T-helper 1 cell (primary cell): ENCODE measurements around the gene HTRA3.

ENCODE experiments used
- DNase-seq, 5 donors: peaks; one replicate each; pipeline ENCODE4 v3.0.0-alpha.2; 2012 to 2020

HTRA3 gene

GRCh38 chr4:8270418-8270771 lies 841 bp downstream of the HTRA3 start:
- DNase-seq: no peak

DNA sequence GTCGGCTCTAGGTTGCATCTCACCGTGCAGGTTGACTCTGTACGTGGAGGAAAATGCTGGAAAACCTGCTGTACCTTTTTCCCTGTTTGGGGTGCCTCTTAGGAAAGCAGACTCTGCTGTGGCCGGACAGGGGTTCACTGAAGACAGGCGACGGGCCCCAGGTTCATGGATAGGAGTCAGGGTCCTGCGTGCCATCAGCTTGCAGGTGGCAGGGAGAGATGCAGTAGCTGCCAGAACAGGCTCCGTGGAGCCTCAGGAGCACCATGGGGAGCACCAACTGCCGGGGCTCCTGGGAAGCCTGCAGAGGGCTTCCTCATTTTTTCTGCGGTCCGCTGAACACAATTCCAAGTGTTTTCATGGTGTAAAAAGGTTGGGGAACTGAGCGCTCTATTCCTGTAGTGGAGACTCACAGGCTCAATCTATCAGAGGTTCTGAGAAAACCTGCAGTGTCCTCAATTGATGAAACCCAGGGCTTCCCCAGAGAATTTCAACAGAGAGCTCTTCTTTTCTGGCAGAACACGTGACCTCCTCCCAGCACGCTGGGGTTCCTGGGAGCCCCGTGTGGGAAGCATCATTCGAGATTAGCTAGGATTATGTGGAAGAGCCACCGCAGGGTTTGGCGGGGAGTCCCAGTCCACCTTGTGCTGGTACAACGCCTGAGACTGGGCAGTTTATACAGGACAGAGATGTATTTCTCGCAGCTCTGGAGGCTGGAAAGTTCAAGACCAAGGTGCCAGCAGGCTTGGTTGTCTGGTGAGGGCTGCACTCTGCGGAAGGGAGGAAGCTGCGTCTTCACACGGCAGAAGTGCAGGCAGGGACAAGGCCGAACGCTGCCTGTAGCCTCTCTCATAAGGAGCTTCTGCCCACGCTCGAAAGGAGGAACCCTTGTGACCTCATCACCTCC lies 1.6 kb downstream of the HTRA3 start:
- DNase-seq: no peak

GRCh38 chr4:8271821-8272220 lies 2.3 kb downstream of the HTRA3 start:
- DNase-seq: no peak

GRCh38 chr4:8272472-8273428 lies 3.2 kb downstream of the HTRA3 start:
- DNase-seq: no peak

- DNase-seq: no peak
Observed at GRCh38 chr4:8273450-8273849, 3.9 kb downstream of the HTRA3 start.

DNA sequence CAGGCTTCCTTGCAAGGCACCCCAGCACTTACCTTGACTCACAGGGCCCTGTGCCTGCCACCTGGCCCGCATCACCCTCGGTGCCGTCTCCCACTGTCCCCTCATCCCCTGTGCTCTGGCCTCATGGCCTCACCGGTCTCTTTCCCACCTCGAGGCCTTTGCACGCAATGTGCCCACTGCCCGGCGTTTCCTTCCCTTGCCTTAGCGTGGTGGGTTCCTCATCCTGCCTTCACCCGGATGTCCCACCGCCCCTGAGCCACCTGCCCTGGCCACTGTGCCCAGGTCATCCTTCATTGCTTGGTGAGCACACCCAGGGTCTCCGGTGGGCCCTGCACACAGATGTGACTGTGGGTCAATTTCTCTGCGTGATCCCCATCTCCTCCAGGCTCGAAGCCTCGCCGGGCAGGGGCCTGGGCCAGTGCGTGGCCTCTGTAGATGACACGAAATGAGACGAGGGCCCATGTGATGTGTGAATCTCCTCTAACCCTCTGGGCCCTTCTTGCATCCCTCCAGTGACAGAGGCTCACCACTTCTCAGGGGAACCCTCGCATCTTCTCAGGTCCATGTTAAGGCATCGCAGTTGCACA lies 4.6 kb downstream of the HTRA3 start:
- no peak for DNase-seq

DNA sequence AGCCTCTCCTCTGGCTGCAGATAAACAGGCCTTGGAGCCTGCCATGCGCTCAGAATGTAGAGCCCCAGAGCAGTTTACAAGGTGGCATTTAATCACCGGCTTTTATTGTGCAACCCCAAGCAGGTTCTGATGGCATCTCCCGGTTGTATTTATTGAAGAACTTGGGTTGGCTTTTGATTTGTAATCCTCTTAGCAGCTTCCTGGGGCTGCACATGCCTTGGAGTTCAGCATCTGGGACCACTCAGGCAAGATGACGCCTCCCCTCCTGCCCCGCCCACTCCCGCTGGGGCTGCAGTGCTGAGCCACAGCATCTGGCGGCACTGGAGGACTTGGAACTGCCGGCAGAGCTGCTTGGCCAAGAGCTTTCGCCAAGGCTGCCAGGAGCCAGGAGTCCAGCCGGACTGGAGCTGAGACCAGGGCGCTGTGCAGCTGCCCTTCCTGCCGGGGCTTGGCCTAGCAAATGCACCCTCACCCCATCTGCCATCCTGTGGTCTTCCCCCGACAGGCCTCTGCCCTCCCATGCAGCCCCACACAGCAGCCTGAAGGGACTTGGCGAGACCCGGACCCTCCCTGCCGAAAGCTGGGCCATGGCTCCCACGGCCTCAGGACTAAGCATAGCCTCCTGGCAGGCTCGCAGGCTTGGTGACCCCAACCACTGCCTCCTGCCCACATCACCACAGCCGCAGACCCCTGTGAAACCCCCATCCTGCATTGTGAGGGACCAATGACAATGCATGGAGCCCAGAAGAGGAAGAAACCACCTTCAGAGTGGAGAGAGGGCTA lies 5.4 kb downstream of the HTRA3 start:
- DNase-seq: no peak

DNA sequence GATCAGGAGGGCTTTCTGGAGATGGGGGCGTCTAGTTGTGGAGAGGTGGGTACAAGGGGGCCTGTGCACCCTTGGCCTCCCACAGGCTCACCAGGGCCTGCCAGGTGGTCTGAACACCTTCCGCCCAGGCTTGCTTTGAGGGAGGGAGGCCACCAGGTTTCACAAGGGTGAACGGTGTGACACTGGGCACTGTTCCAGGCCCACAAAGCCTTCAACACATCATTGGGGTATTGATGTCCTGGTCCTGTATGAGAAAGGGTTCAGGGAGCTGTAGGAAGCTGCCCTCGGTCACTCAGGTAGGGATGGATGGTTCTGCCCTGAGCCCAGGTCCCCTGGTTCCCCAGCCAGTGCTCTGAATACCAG lies 6.0 kb downstream of the HTRA3 start:
- DNase-seq: no peak

DNA sequence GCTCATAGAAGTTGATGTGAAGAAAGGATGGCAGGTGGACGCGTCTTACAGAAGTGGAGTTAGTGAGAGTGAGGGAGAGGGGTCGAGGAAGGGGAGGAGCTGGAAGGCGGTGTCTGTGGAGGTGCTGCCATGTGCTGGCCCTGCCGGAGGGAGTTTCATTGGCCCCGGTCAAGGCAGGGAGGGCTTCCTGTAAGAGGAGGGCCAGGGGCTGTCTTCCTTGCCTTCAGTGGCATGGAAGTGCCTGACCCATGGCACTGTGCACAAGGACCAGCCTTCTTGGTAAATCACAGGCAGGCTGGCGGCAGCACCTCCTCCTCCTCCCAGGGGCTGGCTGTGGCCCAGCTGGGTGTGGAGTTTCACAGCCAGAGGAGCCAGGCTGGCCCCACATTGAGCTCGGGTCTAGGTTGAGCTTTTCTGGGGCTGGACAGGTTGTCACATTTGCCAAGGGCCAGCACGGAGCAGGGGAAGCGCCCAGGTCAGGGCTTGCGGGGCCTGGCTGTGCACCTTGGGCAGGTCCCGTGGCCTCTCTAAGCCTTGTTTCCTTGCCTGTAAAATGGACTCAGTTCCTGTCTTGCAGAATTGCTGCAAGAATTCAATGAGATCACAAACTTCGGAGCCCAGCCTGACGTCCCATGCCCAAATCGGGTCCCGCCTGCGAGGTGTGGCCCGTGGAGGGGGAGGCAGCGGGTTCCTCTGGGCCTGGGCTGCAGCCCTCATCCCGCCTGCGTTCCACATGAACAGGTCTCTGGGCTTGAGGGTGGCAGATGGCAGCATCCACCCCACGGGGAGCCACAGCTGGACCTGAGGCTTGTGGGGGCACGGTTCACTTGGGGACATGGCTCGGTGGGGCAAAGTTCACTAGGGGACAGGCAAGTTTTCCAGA lies 7.0 kb downstream of the HTRA3 start:
- no peak for DNase-seq

DNA sequence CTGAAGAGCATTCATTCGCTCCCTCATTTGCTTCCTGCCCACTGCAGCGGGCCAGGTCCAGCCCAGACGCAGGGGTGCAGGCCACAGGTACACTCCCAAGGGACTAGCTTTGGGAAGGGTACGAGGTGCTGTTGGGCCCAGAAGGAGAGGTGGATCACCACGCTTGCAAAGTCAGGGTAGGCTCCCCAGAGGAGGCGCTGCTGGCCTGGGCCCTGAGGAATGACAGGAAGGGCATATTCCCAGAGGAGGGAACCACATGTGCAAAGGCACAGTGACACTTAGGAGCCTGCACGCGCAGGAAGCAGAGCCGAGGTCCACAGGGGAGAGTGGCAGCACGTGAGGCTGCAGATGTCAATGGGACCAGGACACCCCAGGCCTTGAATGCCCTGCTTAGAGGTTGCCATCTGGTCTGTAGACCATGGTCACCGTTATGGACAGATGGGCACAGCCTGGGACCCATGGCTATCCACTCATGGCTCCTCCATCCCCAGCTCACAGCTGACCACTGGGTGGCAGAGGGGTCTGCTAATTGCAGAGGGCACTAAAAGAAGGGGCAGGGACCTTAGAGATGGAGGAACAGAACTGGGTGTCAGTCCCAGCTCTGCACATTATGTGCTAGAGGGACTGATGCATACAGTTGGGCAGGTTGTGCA lies 7.9 kb downstream of the HTRA3 start:
- DNase-seq: no peak

DNA sequence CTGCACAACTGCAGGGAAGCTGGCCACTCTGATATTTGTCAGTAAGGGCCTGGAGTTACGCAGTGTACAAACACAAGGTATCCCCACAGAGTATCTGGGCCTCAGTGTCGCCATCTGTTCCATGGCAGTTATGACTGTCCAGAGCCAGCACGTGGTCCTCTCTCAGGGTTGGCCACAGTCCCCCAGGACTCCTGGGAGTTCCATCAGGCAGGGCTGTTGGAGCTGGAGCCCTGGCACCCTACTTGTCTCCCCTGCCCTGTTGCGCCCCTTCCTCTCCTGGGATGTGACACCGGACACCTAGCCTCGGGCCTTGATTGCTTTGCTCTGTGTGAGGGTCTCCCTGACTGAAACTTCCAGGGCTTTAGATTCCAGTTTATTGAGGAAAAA lies 8.4 kb downstream of the HTRA3 start:
- no peak for DNase-seq

DNA sequence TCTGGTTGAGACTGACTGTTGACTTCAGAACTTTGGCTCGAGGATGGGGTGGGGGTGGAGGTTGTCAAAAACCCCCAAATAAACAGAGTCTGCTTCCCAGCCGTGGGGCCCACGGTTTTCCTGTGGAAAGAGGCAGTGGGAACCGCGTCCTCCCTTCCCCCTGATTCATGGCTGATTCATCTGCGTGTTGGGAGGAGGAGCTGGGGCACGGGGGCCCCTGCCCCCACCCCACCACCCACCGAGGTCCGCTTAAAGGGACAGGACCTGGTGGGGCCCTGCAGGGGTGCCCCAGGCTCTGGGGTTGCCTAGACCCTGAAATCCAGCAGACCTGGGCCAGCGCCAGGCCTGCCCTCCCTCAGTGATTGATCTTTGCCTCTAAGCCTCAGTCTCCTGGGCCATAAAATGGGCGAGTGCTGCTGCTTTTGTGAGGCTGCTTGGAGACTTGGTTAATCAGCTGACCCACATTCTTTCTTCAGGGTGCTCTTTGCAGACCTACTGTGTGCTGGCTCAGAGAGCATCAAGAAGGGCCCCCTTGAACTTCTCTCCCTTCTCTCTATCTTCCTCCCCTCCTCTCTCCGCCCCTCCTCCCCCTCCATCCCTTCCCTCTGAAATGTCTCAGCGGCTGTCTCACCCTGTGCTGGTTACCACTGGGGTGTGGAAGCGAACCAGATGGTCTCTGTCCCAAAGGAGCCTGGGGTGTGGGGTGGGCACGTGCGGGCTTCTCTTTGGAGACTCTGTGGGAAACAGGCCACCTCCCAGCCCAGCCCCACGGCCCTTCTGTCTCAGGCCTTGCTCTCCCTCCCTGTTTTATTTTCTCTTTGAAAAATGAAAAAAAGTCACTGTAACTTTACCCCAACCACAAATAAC lies 9.1 kb downstream of the HTRA3 start:
- no peak for DNase-seq

GRCh38 chr4:8279321-8280157 lies 10.0 kb downstream of the HTRA3 start:
- no peak for DNase-seq

GRCh38 chr4:8280158-8280875 lies 10.8 kb downstream of the HTRA3 start:
- no peak for DNase-seq

DNA sequence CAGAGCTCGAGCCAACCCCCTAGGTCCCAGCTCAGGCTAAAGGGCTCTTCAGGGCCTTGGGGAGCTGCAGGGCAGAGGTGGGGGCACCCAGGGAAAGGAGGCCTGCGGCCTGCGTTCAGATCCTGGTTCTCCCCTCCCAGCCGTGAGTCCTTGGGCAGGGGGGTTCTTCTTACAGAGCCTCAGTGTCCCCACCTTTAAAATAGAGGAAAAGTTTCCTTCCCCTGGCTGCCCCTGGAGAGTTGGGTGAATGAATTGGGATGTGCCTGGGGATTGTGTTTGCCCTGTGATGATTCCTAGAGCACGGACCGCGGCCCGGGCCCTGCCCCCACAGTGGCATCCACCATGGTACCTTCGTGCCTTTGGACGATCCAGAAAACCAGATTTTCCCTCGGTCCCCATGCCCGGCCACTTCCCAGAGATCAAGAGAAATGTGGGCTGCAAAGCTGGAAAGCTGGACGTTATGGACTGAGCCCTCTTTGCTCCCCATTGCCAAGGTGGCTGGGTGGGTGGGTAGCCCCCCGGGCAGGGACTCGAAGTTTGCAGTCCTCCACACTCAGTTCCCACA lies 11.4 kb downstream of the HTRA3 start:
- DNase-seq: no peak

GRCh38 chr4:8281519-8282133 lies 12.1 kb downstream of the HTRA3 start:
- DNase-seq: no peak

DNA sequence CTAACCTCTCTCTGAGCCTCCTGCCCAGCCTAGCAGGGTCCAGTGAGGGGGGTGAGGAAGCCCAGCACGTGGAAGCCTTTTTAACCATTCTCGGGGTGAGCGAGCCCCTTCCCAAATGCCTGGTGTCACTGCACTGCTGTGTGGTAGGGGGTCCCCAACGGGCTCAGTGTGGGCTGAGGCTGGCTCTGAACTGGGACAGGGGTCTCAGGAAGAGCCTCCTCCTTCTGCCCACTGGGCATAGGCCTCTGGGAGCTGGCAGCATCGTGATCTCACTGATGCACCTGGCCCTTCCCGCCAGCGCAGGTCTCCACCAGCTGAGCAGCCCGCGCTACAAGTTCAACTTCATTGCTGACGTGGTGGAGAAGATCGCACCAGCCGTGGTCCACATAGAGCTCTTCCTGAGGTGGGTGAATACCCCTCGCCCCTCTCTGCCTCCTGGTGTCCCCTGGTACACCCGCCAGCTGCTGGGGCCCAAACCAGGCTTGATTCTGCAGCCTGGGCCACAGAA lies 12.6 kb downstream of the HTRA3 start:
- DNase-seq: peak in 1 of 5 donors; percentile 1
